Stimulated activated CD4-positive, alpha-beta T cell treated with anti-CD3 and anti-CD28 coated beads, Interleukin-15, amount 100 ng/mL, for 48 hours (primary cell): ENCODE data around the gene PARD3.
"Not testable (repeated sequence)": the region's sequence is repeated elsewhere in the genome, so short reads cannot be mapped to it uniquely, and the experiment has no call there.

Source experiments
- DNase-seq, 2 donors: peaks; one replicate each; pipeline ENCODE4 v3.0.0-alpha.2; 2020; ENCODE audit warnings: low read depth in 2 of 2

The PARD3 gene

GRCh38 chr10:34766811-34767494, 48.1 kb downstream of the PARD3 start:
- DNase-seq = no peak

- no peak for DNase-seq
These were observed 48.9 kb downstream of the PARD3 start for GRCh38 chr10:34766266-34766600.

- DNase-seq = no peak
These were observed 50.6 kb downstream of the PARD3 start for GRCh38 chr10:34764472-34764946.

GRCh38 chr10:34762603-34763299, 52.3 kb downstream of the PARD3 start:
- DNase-seq = no peak

GRCh38 chr10:34762156-34762555, 52.9 kb downstream of the PARD3 start:
- DNase-seq = no peak

- DNase-seq = no peak
These were observed 53.6 kb downstream of the PARD3 start for GRCh38 chr10:34761453-34761852.

GRCh38 chr10:34760606-34761005, 54.5 kb downstream of the PARD3 start:
- DNase-seq = no peak

- no peak for DNase-seq
These were observed 55.3 kb downstream of the PARD3 start for GRCh38 chr10:34759837-34760215.

- no peak for DNase-seq
These were observed 55.8 kb downstream of the PARD3 start for GRCh38 chr10:34759161-34759836.

- no peak for DNase-seq
These were observed 56.6 kb downstream of the PARD3 start for GRCh38 chr10:34758447-34758996.

GRCh38 chr10:34757933-34758332, 57.2 kb downstream of the PARD3 start:
- no peak for DNase-seq

GRCh38 chr10:34757181-34757580, 57.9 kb downstream of the PARD3 start:
- DNase-seq = not testable (repeated sequence)

- no peak for DNase-seq
These were observed 58.5 kb downstream of the PARD3 start for GRCh38 chr10:34756584-34756983.

GRCh38 chr10:34753014-34753757, 61.9 kb downstream of the PARD3 start:
- no peak for DNase-seq

- DNase-seq = no peak
These were observed 63.8 kb downstream of the PARD3 start for GRCh38 chr10:34751272-34751671.

GRCh38 chr10:34750795-34751194, 64.3 kb downstream of the PARD3 start:
- DNase-seq = not testable (repeated sequence)

GRCh38 chr10:34748767-34749166, 66.3 kb downstream of the PARD3 start:
- DNase-seq = no peak

- DNase-seq = no peak
These were observed 66.7 kb downstream of the PARD3 start for GRCh38 chr10:34748357-34748756.

GRCh38 chr10:34746094-34746493, 69.0 kb downstream of the PARD3 start:
- DNase-seq = no peak

- no peak for DNase-seq
These were observed 69.9 kb downstream of the PARD3 start for GRCh38 chr10:34745244-34745643.

GRCh38 chr10:34744590-34744989, 70.5 kb downstream of the PARD3 start:
- no peak for DNase-seq

- DNase-seq = no peak
These were observed 71.3 kb downstream of the PARD3 start for GRCh38 chr10:34743814-34744213.
